GM12878 (cell line): ENCODE data around the gene BRINP3.

Experiments used
- BHLHE40 ChIP-seq, 2 experiments: fragments of 450-650 bp in 1 of 2; IDR thresholded peaks; 2 replicates each; pipeline ENCODE4 v1.6.1; 2011 to 2017; ENCODE audit warnings: low read depth in 2 of 2, borderline replicate concordance in 1 of 2, improper control_type of control experiment in 1 of 2, low read length in 1 of 2, mild to moderate bottlenecking in 1 of 2
- CEBPB ChIP-seq, 2 experiments: fragments of 150-350 bp in 1 of 2; IDR thresholded peaks; 2 replicates each; pipeline ENCODE4 v1.6.1; 2012 to 2014; ENCODE audit warnings: low read depth in 2 of 2, low read length in 2 of 2, borderline replicate concordance in 1 of 2, inconsistent platforms in 1 of 2
- CTCF ChIP-seq, 3 experiments: IDR thresholded peaks in 2 of 3; conservative IDR thresholded peaks in 1 of 3; 2 replicates each; pipeline ENCODE4 v1.5.1; 2011; ENCODE audit warnings: low read depth in 3 of 3, low read length in 3 of 3, mild to moderate bottlenecking in 3 of 3, control low read depth in 2 of 3, moderate library complexity in 2 of 3, inconsistent platforms in 1 of 3, mixed read lengths in 1 of 3; ENCODE audit not compliant: control insufficient read depth in 2 of 3, insufficient read depth in 1 of 3; ENCODE audit errors: extremely low read depth in 1 of 3
- E2F8 ChIP-seq: fragments of 450-650 bp; IDR thresholded peaks from 2 replicates; pipeline ENCODE4 v1.6.1; 2018; ENCODE audit warnings: mild to moderate bottlenecking, low read depth, moderate library complexity; ENCODE audit not compliant: partially characterized antibody
- JUND ChIP-seq: IDR thresholded peaks from 2 replicates; pipeline ENCODE4 v1.6.1; 2012; ENCODE audit warnings: low read depth, mild to moderate bottlenecking, low read length, improper control_type of control experiment, moderate library complexity
- MAX ChIP-seq: IDR thresholded peaks from 2 replicates; pipeline ENCODE4 v1.6.1; 2012; ENCODE audit warnings: low read depth, low read length, improper control_type of control experiment
- PRDM15 ChIP-seq: fragments of 450-650 bp; formaldehyde crosslinking; IDR thresholded peaks from 2 replicates; pipeline ENCODE4 v1.4.0; 2020; ENCODE audit warnings: mild to moderate bottlenecking, moderate library complexity
- RBBP5 ChIP-seq: fragments of 200-600 bp; sonication (generic); conservative IDR thresholded peaks from 2 replicates; pipeline ENCODE4 v1.6.1; 2016

GRCh38 chr1:190376044-190376443 is 101.6 kb downstream of the BRINP3 start:
- no peak for TF ChIP-seq JUND
- TF ChIP-seq E2F8: no peak
- no peak for TF ChIP-seq CTCF (IDR thresholded peaks at IDR 0.05 in 2 of 3, conservative IDR thresholded peaks at IDR 0.05 in 1 of 3; ENCODE audit: control insufficient read depth in 2 of 3, extremely low read depth in 1 of 3, insufficient read depth in 1 of 3, low read depth in 3 of 3, low read length in 3 of 3)
- TF ChIP-seq MAX: no peak
- TF ChIP-seq RBBP5: no peak
- no peak for TF ChIP-seq BHLHE40 (IDR thresholded peaks at IDR 0.05; ENCODE audit: borderline replicate concordance in 1 of 2, low read depth in 2 of 2, low read length in 1 of 2)
- TF ChIP-seq CEBPB (IDR thresholded peaks at IDR 0.05; ENCODE audit: borderline replicate concordance in 1 of 2, low read depth in 2 of 2, low read length in 2 of 2): no peak
- TF ChIP-seq PRDM15 (CRISPR knock-in tag): no peak
